HUES6 (cell line): ENCODE data around the gene DENND4A.

ENCODE experiments used
- H3K27ac ChIP-seq: 2 replicates; pipeline ENCODE4 v1.7.0; 2013; ENCODE audit warnings: low read depth, mild to moderate bottlenecking, low read length, inconsistent platforms
- H3K27me3 ChIP-seq: 2 replicates; pipeline ENCODE4 v1.6.1; 2013; ENCODE audit warnings: low read length; ENCODE audit not compliant: control insufficient read depth, insufficient read depth
- H3K36me3 ChIP-seq: 2 replicates; pipeline ENCODE4 v1.6.1; 2013; ENCODE audit warnings: low read length; ENCODE audit not compliant: control insufficient read depth, insufficient read depth
- H3K4me1 ChIP-seq: 2 replicates; pipeline ENCODE4 v1.6.1; 2013; ENCODE audit warnings: low read length; ENCODE audit not compliant: control insufficient read depth, insufficient read depth
- H3K4me3 ChIP-seq: 2 replicates; pipeline ENCODE4 v1.5.1; 2013; ENCODE audit warnings: low read depth, low read length
- H3K9ac ChIP-seq: one replicate; pipeline ENCODE4 v1.6.1; 2013; ENCODE audit warnings: mild to moderate bottlenecking, low read length
- H3K9me3 ChIP-seq: 2 replicates; pipeline ENCODE4 v1.6.1; 2013; ENCODE audit warnings: low read depth, low read length; ENCODE audit not compliant: control insufficient read depth, insufficient read depth

DENND4A gene

GRCh38 chr15:65767264-65767595 lies 24.9 kb downstream of the DENND4A start:
- Histone ChIP-seq H3K27me3 (no peaks in the 10 kb centered on the region), H3K36me3 (no peaks in the 10 kb centered on the region), H3K9ac (no peak overlapping the region), H3K9me3 (no peaks in the 10 kb centered on the region), H3K4me1 (peaks cover 4% of the 10 kb centered on the region; the same call in 1 of the 2 replicates), H3K4me3 (no peak overlapping the region), H3K27ac (no peak overlapping the region)

- H3K36me3 ChIP-seq: no peaks in the 10 kb centered on the region
- peaks cover 4% of the 10 kb centered on the region; the same call in 1 of the 2 replicates for H3K4me1 ChIP-seq
- no peak overlapping the region for H3K9ac ChIP-seq
- no peak overlapping the region for H3K4me3 ChIP-seq
- no peaks in the 10 kb centered on the region for H3K27me3 ChIP-seq
- H3K27ac ChIP-seq: no peak overlapping the region
- no peaks in the 10 kb centered on the region for H3K9me3 ChIP-seq
These were observed 25.4 kb downstream of the DENND4A start for GRCh38 chr15:65766422-65767263.

GRCh38 chr15:65765106-65765505 lies 27.0 kb downstream of the DENND4A start:
- no peak overlapping the region for H3K9ac ChIP-seq
- H3K27me3 ChIP-seq: no peaks in the 10 kb centered on the region
- no peak overlapping the region for H3K4me3 ChIP-seq
- no peak overlapping the region for H3K27ac ChIP-seq
- H3K9me3 ChIP-seq: no peaks in the 10 kb centered on the region
- no peaks in the 10 kb centered on the region for H3K36me3 ChIP-seq
- H3K4me1 ChIP-seq: peaks cover 4% of the 10 kb centered on the region; the same call in 1 of the 2 replicates

GRCh38 chr15:65762914-65763787 lies 28.9 kb downstream of the DENND4A start:
- Histone ChIP-seq H3K4me1 (no peaks in the 10 kb centered on the region), H3K27me3 (no peaks in the 10 kb centered on the region), H3K36me3 (no peaks in the 10 kb centered on the region), H3K27ac (no peak overlapping the region), H3K4me3 (no peak overlapping the region), H3K9me3 (no peaks in the 10 kb centered on the region), H3K9ac (no peak overlapping the region)

- Histone ChIP-seq H3K27ac (no peak overlapping the region), H3K9me3 (no peaks in the 10 kb centered on the region), H3K4me1 (no peaks in the 10 kb centered on the region), H3K27me3 (no peaks in the 10 kb centered on the region), H3K36me3 (no peaks in the 10 kb centered on the region), H3K4me3 (no peak overlapping the region), H3K9ac (no peak overlapping the region)
These were observed 29.7 kb downstream of the DENND4A start for GRCh38 chr15:65762399-65762798.

GRCh38 chr15:65761210-65761926 lies 30.7 kb downstream of the DENND4A start:
- no peak overlapping the region for H3K4me3 ChIP-seq
- H3K4me1 ChIP-seq: no peaks in the 10 kb centered on the region
- no peak overlapping the region for H3K9ac ChIP-seq
- no peaks in the 10 kb centered on the region for H3K9me3 ChIP-seq
- H3K27ac ChIP-seq: no peak overlapping the region
- H3K36me3 ChIP-seq: no peaks in the 10 kb centered on the region
- no peaks in the 10 kb centered on the region for H3K27me3 ChIP-seq

GRCh38 chr15:65759441-65759840 lies 32.7 kb downstream of the DENND4A start:
- Histone ChIP-seq H3K4me3 (no peak overlapping the region), H3K4me1 (no peaks in the 10 kb centered on the region), H3K27me3 (no peaks in the 10 kb centered on the region), H3K36me3 (no peaks in the 10 kb centered on the region), H3K9ac (no peak overlapping the region), H3K27ac (no peak overlapping the region), H3K9me3 (no peaks in the 10 kb centered on the region)

DNA sequence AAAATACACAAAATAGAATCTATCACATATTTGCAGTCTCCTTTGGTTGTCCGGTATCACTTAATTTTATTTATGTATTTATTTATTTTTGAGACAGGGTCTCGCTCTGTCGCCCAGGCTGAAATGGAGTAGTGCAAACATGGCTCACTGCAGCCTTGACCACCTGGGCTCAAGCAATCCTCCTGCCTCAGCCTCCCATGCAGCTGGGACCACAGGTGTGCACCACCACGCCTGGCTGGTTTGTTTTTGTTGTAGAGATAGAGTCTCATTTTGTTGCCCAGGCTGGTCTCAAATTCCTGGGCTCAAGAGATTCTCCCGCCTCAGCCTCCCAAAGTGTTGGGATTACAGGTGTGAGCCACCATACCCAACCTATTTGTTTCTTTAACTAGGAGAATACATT lies 33.9 kb downstream of the DENND4A start:
- no peaks in the 10 kb centered on the region for H3K4me1 ChIP-seq
- H3K9ac ChIP-seq: no peak overlapping the region
- H3K9me3 ChIP-seq: no peaks in the 10 kb centered on the region
- H3K36me3 ChIP-seq: no peaks in the 10 kb centered on the region
- no peak overlapping the region for H3K27ac ChIP-seq
- H3K4me3 ChIP-seq: no peak overlapping the region
- no peaks in the 10 kb centered on the region for H3K27me3 ChIP-seq

DNA sequence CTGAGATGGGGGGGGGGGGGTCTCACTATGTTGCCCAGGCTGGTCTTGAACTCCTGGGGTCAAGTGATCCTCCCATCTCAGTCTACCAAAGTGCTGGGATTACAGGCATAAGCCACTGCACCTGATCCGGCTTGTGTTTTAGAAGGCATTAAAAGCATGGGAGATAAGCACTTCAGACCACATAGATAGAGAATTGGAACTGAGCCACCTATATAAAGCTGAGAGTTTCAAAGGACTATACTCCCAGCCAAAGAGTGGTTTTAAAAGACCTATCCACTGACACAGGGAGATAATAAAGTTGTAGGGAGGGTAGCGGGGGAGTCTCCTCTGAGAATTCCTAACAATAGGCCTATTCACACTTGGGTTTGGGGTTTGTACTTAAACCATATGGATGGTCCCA lies 34.8 kb downstream of the DENND4A start:
- Histone ChIP-seq H3K9ac (no peak overlapping the region), H3K4me3 (no peak overlapping the region), H3K27me3 (no peaks in the 10 kb centered on the region), H3K9me3 (no peaks in the 10 kb centered on the region), H3K36me3 (no peaks in the 10 kb centered on the region), H3K4me1 (no peaks in the 10 kb centered on the region), H3K27ac (no peak overlapping the region)

- Histone ChIP-seq H3K27ac (no peak overlapping the region), H3K4me3 (no peak overlapping the region), H3K36me3 (no peaks in the 10 kb centered on the region), H3K27me3 (no peaks in the 10 kb centered on the region), H3K9ac (no peak overlapping the region), H3K9me3 (no peaks in the 10 kb centered on the region), H3K4me1 (no peaks in the 10 kb centered on the region)
These were observed 39.9 kb downstream of the DENND4A start for GRCh38 chr15:65752151-65752700.
